IPS-18a (cell line): Measurements from ENCODE around the gene GHR.
"Not testable (repeated sequence)": the region's sequence is repeated elsewhere in the genome, so short reads cannot be mapped to it uniquely, and the experiment has no call there.

ENCODE experiments used
- H3K27ac ChIP-seq: one replicate; pipeline ENCODE4 v1.5.1; 2013; ENCODE audit warnings: low read length
- H3K27me3 ChIP-seq: one replicate; pipeline ENCODE4 v1.6.1; 2013; ENCODE audit warnings: mild to moderate bottlenecking, low read length; ENCODE audit not compliant: control insufficient read depth, insufficient read depth
- H3K36me3 ChIP-seq: one replicate; pipeline ENCODE4 v1.6.1; 2013; ENCODE audit warnings: low read depth, low read length; ENCODE audit not compliant: control insufficient read depth
- H3K4me1 ChIP-seq: one replicate; pipeline ENCODE4 v1.6.1; 2013; ENCODE audit warnings: low read depth, low read length; ENCODE audit not compliant: control insufficient read depth
- H3K4me3 ChIP-seq: one replicate; pipeline ENCODE4 v1.5.1; 2013; ENCODE audit warnings: low read length
- H3K9ac ChIP-seq: one replicate; pipeline ENCODE4 v1.6.1; 2013; ENCODE audit warnings: mild to moderate bottlenecking, low read length, moderate library complexity
- H3K9me3 ChIP-seq: one replicate; pipeline ENCODE4 v1.6.1; 2013; ENCODE audit warnings: low read depth, low read length; ENCODE audit not compliant: control insufficient read depth

The GHR gene

DNA sequence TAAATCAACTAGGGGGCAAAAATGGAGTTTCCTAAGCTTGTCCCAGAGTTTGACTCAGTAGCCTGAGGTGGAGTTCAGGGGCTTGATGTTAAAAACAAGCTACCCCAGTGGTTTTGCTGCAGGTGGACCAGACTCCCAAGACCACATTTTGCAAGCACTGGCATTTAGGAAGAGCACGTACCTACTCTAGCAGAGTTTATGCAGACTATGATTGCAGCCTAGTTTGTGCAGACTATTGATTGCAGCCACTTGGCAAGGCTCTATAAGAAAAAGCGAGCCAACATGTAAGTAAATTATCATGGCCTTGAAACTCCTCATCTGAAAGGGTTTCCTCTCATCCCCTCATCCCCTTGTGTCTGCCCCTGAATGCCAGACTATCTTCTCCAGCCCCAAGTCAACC is 231.4 kb downstream of the GHR start:
- Histone ChIP-seq H3K36me3 (no peaks in the 10 kb centered on the region), H3K4me1 (no peaks in the 10 kb centered on the region), H3K27ac (no peak overlapping the region), H3K9ac (no peak overlapping the region), H3K27me3 (no peaks in the 10 kb centered on the region), H3K4me3 (no peak overlapping the region), H3K9me3 (no peaks in the 10 kb centered on the region)

DNA sequence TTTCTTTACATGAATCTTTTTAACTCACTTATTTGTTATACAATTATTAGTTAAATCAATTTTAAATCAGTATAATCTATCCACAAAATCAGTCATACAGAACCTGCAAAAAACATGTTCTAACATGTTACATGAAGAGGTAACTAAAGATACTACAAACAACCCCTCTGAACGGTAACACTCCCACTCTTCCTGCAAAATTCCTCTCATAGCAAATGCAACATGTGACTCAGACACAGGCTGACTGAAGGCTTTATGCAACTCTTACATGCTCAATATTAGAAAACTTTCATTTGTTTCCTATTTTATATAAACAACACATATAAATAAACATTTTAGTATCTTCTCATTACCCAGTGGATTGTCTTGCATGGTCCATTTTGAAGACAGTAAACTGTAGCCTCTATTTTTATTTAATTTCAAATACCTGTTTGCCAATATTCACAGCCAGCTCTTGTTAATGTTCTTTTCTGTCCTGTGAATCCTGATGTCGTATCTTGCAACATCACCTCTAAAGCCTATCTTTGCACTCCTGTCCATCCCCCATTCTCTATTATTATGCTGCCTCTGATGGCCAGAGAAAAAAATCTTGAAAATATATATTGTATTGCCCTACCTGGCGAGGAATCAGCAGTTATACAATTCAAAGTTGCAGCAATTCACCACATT is 232.9 kb downstream of the GHR start:
- Histone ChIP-seq H3K27ac (no peak overlapping the region), H3K9ac (no peak overlapping the region), H3K27me3 (no peaks in the 10 kb centered on the region), H3K36me3 (no peaks in the 10 kb centered on the region), H3K4me3 (no peak overlapping the region), H3K4me1 (no peaks in the 10 kb centered on the region), H3K9me3 (no peaks in the 10 kb centered on the region)

DNA sequence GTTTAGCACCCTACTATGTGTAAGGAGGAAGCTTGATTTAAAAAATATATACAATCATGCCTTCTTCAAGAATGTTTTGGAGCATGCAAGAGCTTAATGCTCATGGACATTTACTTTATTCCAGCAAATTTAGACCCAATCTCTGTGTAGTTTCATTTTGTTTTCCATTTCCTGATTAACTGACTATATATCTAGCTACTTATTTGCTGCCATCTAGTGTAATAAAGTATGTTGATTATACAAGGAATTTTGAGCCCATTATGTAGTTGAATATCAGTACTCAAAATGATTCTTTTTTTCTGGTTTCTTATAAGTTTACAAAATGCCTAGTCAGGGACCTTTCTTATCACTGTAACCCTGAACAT is 233.4 kb downstream of the GHR start:
- Histone ChIP-seq H3K27ac (no peak overlapping the region), H3K4me3 (no peak overlapping the region), H3K27me3 (no peaks in the 10 kb centered on the region), H3K9ac (no peak overlapping the region), H3K36me3 (no peaks in the 10 kb centered on the region), H3K9me3 (no peaks in the 10 kb centered on the region), H3K4me1 (no peaks in the 10 kb centered on the region)

DNA sequence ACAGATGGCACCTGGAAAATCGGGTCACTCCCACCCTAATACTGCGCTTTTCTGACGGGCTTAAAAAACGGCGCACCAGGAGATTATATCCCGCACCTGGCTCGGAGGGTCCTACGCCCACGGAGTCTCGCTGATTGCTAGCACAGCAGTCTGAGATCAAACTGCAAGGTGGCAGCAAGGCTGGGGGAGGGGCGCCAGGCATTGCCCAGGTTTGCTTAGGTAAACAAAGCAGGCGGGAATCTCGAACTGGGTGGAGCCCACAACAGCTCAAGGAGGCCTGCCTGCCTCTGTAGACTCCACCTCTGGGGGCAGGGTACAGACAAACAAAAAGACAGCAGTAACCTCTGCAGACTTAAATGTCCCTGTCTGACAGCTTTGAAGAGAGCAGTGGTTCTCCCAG is 236.6 kb downstream of the GHR start:
- not testable (repeated sequence) for H3K9me3 ChIP-seq, H3K9ac ChIP-seq, H3K36me3 ChIP-seq, H3K4me1 ChIP-seq, H3K27ac ChIP-seq, H3K27me3 ChIP-seq, H3K4me3 ChIP-seq

DNA sequence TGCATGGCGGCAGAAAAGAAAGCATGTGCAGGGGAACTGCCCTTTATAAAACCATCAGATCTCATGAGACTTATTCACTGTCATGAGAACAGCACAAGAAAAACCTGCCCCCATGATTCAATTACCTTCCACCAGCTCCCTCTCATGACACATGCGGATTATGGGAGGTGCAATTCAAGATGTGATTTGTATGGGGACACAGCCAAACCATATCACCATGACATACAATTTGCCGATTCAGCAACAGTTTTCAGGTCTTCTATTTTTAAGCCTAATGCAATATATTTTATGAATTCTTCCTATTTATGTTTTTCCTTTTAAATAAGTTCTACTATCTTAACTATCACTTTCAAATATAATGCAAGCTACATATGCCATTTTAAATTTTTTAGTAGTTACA is 242.6 kb downstream of the GHR start:
- Histone ChIP-seq H3K4me1 (no peaks in the 10 kb centered on the region), H3K27me3 (no peaks in the 10 kb centered on the region), H3K9ac (no peak overlapping the region), H3K4me3 (no peak overlapping the region), H3K9me3 (no peaks in the 10 kb centered on the region), H3K36me3 (no peaks in the 10 kb centered on the region), H3K27ac (no peak overlapping the region)

DNA sequence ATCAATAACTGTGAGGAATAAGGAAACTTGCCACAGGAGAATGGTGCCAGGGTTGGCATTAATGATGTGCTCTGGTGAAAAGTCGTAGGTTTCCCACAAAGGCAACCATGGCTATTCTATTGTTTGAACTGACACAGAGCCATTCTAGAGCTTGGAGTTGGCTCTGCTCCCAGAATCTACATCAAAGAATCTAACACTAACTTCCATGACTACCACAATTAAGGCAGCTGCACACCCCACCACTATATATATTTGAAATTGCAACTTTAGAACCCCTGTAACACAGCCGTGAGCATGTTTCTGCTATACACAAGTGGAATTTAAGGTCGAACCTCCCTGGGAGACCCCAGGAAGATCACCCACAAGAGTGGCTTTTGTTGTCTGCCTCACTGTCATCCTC is 243.6 kb downstream of the GHR start:
- Histone ChIP-seq H3K9me3 (no peaks in the 10 kb centered on the region), H3K27me3 (no peaks in the 10 kb centered on the region), H3K9ac (no peak overlapping the region), H3K4me1 (no peaks in the 10 kb centered on the region), H3K27ac (no peak overlapping the region), H3K4me3 (no peak overlapping the region), H3K36me3 (no peaks in the 10 kb centered on the region)

DNA sequence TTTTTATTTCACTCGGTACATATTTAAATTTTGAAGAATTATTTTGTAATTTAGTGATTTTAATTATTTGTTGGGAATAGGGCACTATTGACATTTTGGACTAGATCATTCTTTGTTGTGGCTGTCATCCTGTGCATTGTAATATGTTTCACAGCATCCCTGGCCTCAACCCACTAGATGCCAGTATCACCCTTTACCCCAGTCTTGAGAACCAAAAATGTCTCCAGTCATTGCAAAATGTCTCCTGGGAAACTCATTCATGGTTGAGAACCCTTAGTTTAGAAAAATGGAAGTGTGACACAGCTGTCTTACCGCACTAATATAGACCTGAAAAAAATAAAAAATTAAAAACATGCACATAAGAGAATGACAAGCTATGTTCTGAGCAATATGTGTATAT is 245.0 kb downstream of the GHR start:
- H3K36me3 ChIP-seq, result no peaks in the 10 kb centered on the region
- H3K27me3 ChIP-seq, result no peaks in the 10 kb centered on the region
- no peak overlapping the region for H3K9ac ChIP-seq
- H3K4me1 ChIP-seq, result no peaks in the 10 kb centered on the region
- no peak overlapping the region for H3K27ac ChIP-seq
- H3K9me3 ChIP-seq, result no peaks in the 10 kb centered on the region
- no peak overlapping the region for H3K4me3 ChIP-seq

DNA sequence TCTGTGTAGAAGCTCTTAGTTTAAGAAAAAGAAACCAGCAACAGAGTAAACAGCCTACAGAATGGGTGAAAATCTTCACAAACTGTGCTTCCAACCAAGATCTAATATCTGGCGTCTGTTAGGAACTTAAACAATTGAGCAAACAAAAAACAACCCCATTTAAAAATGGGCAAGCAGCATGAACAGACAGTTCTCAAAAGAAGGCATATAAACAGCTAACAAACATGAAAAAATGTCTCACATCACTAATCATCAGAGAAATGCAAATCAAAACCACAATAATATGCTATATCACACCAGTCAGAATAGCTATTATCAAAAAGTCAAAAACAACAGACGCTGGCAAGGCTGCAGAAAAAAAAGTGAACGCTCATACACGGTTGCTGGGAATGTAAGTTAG is 249.7 kb downstream of the GHR start:
- H3K9ac ChIP-seq, result no peak overlapping the region
- no peaks in the 10 kb centered on the region for H3K9me3 ChIP-seq
- H3K4me1 ChIP-seq, result no peaks in the 10 kb centered on the region
- no peak overlapping the region for H3K27ac ChIP-seq
- H3K4me3 ChIP-seq, result no peak overlapping the region
- H3K36me3 ChIP-seq, result no peaks in the 10 kb centered on the region
- H3K27me3 ChIP-seq, result no peaks in the 10 kb centered on the region

DNA sequence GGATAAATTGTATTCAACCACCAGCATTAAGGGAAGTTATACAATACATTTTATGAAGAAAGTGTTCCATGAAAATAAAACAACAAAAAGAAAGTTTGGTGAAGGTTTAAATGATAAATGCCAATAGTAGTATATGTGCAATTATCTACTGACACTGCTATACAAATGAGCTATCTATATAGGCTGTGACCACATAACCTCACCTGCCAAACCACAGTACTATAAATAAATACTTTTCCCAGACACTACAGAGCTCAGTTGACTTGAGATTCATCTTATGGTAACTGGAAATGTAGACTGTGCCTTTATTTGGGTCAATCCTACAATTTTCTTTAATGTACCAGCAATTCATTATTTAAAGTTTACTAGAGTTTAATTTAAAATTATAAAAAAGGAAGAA is 252.4 kb downstream of the GHR start:
- H3K4me1 ChIP-seq, result no peaks in the 10 kb centered on the region
- H3K36me3 ChIP-seq, result no peaks in the 10 kb centered on the region
- no peak overlapping the region for H3K27ac ChIP-seq
- no peaks in the 10 kb centered on the region for H3K27me3 ChIP-seq
- H3K9ac ChIP-seq, result no peak overlapping the region
- H3K4me3 ChIP-seq, result no peak overlapping the region
- no peaks in the 10 kb centered on the region for H3K9me3 ChIP-seq

DNA sequence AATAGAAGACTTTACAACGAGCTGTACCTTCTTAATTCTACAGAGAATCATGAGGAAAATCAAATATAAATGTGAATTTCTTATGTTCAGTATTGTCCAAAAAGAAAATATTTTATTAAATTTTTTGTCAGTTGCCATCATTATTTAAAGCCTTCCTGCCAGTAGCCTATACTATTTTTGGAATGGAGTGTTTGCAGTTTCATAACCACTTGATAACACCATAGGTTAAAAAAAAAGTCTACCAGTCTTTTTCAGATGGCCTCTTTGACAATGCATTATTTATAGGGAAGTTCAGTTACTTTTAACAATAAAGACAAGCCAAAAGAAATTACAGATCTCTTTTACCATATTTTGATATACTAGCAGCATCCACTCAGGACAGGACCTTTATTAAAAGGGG is 253.1 kb downstream of the GHR start:
- H3K9me3 ChIP-seq, result no peaks in the 10 kb centered on the region
- no peak overlapping the region for H3K27ac ChIP-seq
- H3K9ac ChIP-seq, result no peak overlapping the region
- H3K4me1 ChIP-seq, result no peaks in the 10 kb centered on the region
- H3K36me3 ChIP-seq, result no peaks in the 10 kb centered on the region
- H3K27me3 ChIP-seq, result no peaks in the 10 kb centered on the region
- no peak overlapping the region for H3K4me3 ChIP-seq

DNA sequence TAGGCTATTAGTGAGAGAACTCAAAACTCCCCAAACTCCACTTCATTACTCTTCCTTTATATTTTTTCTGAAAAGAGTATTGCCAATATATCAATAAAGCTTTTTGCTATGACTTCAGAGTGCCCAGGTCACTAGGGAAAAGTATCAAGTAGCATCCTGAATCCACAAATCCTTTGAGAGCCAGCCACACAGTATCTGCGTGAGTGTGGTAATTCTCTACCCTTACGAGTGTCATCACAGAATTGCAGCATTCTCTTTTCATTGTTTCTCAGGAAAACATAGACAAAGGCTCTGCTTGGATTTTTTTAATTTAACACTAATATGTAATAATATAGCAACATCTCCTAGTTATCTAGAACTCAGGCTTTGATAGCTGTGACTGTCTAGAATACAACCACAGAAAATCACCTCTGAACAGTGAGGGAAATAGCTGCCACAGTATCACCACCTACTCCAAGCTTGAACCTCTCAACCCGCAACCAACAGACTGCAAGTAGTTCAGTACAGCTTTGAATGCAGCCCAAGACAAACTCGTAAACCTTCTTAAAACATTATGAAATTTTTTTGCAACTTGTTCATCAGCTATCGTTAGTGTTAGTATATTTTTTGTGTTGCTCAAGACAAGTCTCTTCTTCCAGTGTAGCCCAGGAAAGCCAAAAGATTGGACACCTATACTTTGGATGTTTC is 254.1 kb downstream of the GHR start:
- no peaks in the 10 kb centered on the region for H3K36me3 ChIP-seq
- H3K4me3 ChIP-seq, result no peak overlapping the region
- H3K9me3 ChIP-seq, result no peaks in the 10 kb centered on the region
- H3K4me1 ChIP-seq, result no peaks in the 10 kb centered on the region
- H3K9ac ChIP-seq, result no peak overlapping the region
- no peaks in the 10 kb centered on the region for H3K27me3 ChIP-seq
- H3K27ac ChIP-seq, result no peak overlapping the region

DNA sequence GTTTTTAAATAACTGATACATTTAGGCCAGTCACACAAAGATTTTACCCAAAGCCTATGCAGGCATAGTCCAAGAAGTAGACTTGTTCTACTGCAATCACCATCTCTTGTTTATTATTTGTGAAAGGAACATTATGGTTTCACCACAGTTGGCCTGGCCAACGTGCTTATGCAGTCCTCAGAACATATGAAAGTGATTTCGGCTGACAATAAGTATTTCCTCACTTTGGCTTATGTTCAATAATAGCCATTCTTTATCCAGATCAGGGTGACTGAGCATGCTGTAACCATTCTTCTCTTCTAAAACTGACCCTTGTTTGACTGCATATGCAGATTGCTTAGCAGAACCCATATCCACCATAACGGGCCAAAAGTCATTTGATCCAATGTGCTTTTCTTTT is 256.8 kb downstream of the GHR start:
- Histone ChIP-seq H3K9ac (no peak overlapping the region), H3K9me3 (no peaks in the 10 kb centered on the region), H3K27ac (no peak overlapping the region), H3K4me1 (no peaks in the 10 kb centered on the region), H3K27me3 (no peaks in the 10 kb centered on the region), H3K36me3 (no peaks in the 10 kb centered on the region), H3K4me3 (no peak overlapping the region)
